ENCODE measurements around the gene ABAT.

ABAT gene

GRCh38 chr16:8818504-8819270, 144.3 kb downstream of the ABAT start:
- DNase-seq (ENCODE audit: low read depth in 3 of 3): no peak

GRCh38 chr16:8819411-8820034, 145.1 kb downstream of the ABAT start:
- no peak for DNase-seq (ENCODE audit: low read depth in 3 of 3)

GRCh38 chr16:8822403-8822802, 148.0 kb downstream of the ABAT start:
- no peak for DNase-seq (ENCODE audit: low read depth in 3 of 3)

- DNase-seq (ENCODE audit: low read depth in 3 of 3): no peak
Observed at GRCh38 chr16:8826278-8826879, 152.0 kb downstream of the ABAT start.

GRCh38 chr16:8828541-8829165, 154.2 kb downstream of the ABAT start:
- DNase-seq (ENCODE audit: low read depth in 3 of 3): no peak

- no peak for DNase-seq (ENCODE audit: low read depth in 3 of 3)
Observed at GRCh38 chr16:8831450-8831849, 157.0 kb downstream of the ABAT start.

GRCh38 chr16:8831871-8832716, 157.7 kb downstream of the ABAT start:
- DNase-seq (ENCODE audit: low read depth in 3 of 3): no peak

DNA sequence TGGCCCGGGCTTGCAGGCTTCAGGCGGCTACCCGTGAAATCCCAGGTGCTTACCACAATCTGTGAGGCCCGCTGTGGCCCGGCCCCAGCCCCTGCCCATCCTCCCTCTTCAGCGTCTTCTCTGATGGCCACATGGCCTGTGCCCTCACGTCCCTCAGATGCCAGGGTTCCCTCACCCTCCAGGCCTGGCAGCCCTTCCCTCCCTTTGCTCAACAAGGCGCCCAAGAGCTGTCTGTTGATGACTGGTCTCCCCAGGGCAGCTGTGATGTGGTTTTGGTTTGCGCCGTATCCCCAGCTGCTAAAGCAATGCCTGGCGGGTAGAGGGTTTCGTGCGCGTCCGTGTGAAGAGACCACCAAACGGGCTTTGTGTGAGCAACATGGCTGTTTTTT, 158.3 kb downstream of the ABAT start:
- DNase-seq (ENCODE audit: low read depth in 3 of 3): no peak

Data from stimulated activated CD4-positive, alpha-beta T cell treated with anti-CD3 and anti-CD28 coated beads, TNF-alpha, amount 100 ng/mL, for 48 hours (primary cell).